HCT116 (cell line): ENCODE measurements around the gene TUB. TPM values are rescaled to one million over a fixed set of nuclear protein-coding genes. Genes with fewer than 3 reads are reported as not detected.

Source experiments
- ATAC-seq: fragments of 200-7000 bp; cut with Tn5 transposase; 2 replicates; pipeline ENCODE4 v1.9.1; 2020; ENCODE audit warnings: mild to moderate bottlenecking, moderate library complexity
- BruUV-seq: library from RNA; stranded (reverse); fragments of 400-500 nt; replicated peaks from 2 replicates; lab custom pipeline; 2021; lab: Mats Ljungman, UMichigan
- CTCF ChIA-PET: fragments of 300-600 bp; sonication (Branson Sonifier 250); formaldehyde crosslinking; loops from one replicate; lab custom pipeline; 2021; ENCODE audit warnings: antibody characterized with exemption; lab: Charles Lee
- POLR2A ChIA-PET: fragments of 300-600, 350-600 bp; sonication (Branson Sonifier 250); formaldehyde crosslinking; loops from one replicate; lab custom pipeline; 2021; ENCODE audit warnings: antibody characterized with exemption; lab: Charles Lee
- RAD21 ChIA-PET, 2 experiments: fragments of 300-600 bp; sonication (Branson Sonifier 250); formaldehyde crosslinking; loops; one replicate each; lab custom pipeline; 2023; ENCODE audit warnings: low total read pairs in 2 of 2; ENCODE audit not compliant: uncharacterized antibody in 2 of 2, unreplicated experiment in 2 of 2, low non-redundant PET in 1 of 2; lab: Charles Lee
- DNase-seq: peaks from one replicate; pipeline ENCODE4 v3.0.0-alpha.2; 2010; ENCODE audit warnings: low read depth, low spot score
- H2AFZ ChIP-seq: fragments of 200-600 bp; shearing (Covaris generic), sonication (generic); 2 replicates; pipeline ENCODE4 v1.6.1; 2017; ENCODE audit warnings: low read depth, mixed run types, mixed read lengths, antibody characterized with exemption, low read length; ENCODE audit not compliant: poor library complexity, severe bottlenecking
- H3K27ac ChIP-seq: 2 replicates; pipeline ENCODE4 v1.5.1; 2012; ENCODE audit warnings: low read depth, low read length
- H3K27me3 ChIP-seq: fragments of 200-600 bp; sonication (generic); 2 replicates; pipeline ENCODE4 v1.6.1; 2016; ENCODE audit warnings: mixed run types, low read length, mixed read lengths; ENCODE audit not compliant: insufficient read depth
- H3K36me3 ChIP-seq, 2 experiments: fragments of 200-500 bp in 1 of 2; fragments of 200-600 bp in 1 of 2; sonication (Bioruptor generic) in 1 of 2; sonication (generic) in 1 of 2; 2 replicates each; pipeline versions ENCODE4 v1.5.1 to v1.6.1; 2014 to 2016; ENCODE audit warnings: low read length in 2 of 2, inconsistent platforms in 1 of 2, mixed read lengths in 1 of 2, mixed run types in 1 of 2; ENCODE audit not compliant: insufficient read depth in 2 of 2, control insufficient read depth in 1 of 2
- H3K4me1 ChIP-seq, 2 experiments: fragments of 200-600 bp in 1 of 2; sonication (generic) in 1 of 2; 2 replicates each; pipeline versions ENCODE4 v1.5.1 to v1.6.1; 2012 to 2017; ENCODE audit warnings: low read length in 2 of 2, inconsistent platforms in 1 of 2, mild to moderate bottlenecking in 1 of 2, mixed read lengths in 1 of 2, mixed run types in 1 of 2, moderate library complexity in 1 of 2; ENCODE audit not compliant: insufficient read depth in 2 of 2, control insufficient read depth in 1 of 2
- H3K4me2 ChIP-seq: fragments of 200-600 bp; sonication (generic); 2 replicates; pipeline ENCODE4 v1.6.1; 2017; ENCODE audit warnings: mixed run types, low read length, mixed read lengths
- H3K4me3 ChIP-seq, 2 experiments: fragments of 200-600 bp in 1 of 2; sonication (generic) in 1 of 2; replicated peaks in 1 of 2; 2 replicates each; pipeline ENCODE4 v1.5.1; 2011 to 2016; ENCODE audit warnings: low read length in 2 of 2, control low read depth in 1 of 2, low read depth in 1 of 2, mild to moderate bottlenecking in 1 of 2, mixed read lengths in 1 of 2, mixed run types in 1 of 2
- H3K79me2 ChIP-seq: fragments of 200-600 bp; sonication (generic); 2 replicates; pipeline ENCODE4 v1.6.1; 2017; ENCODE audit warnings: mild to moderate bottlenecking, mixed run types, low read length, moderate library complexity, mixed read lengths; ENCODE audit not compliant: insufficient read depth
- H3K9ac ChIP-seq: fragments of 200-600 bp; sonication (generic); 2 replicates; pipeline ENCODE4 v1.6.1; 2016; ENCODE audit warnings: low read length, mixed read lengths
- H3K9me2 ChIP-seq: fragments of 200-600 bp; sonication (generic), shearing (Covaris generic); 2 replicates; pipeline ENCODE4 v1.6.1; 2017; ENCODE audit warnings: mixed run types, mild to moderate bottlenecking, moderate library complexity; ENCODE audit not compliant: insufficient read depth
- H3K9me3 ChIP-seq, 2 experiments: fragments of 200-500 bp in 1 of 2; fragments of 200-600 bp in 1 of 2; sonication (Bioruptor generic) in 1 of 2; sonication (generic) in 1 of 2; 2 replicates each; pipeline ENCODE4 v1.6.1; 2014 to 2017; ENCODE audit warnings: low read length in 2 of 2, mixed read lengths in 2 of 2, inconsistent platforms in 1 of 2, low read depth in 1 of 2, mild to moderate bottlenecking in 1 of 2, mixed run types in 1 of 2, moderate library complexity in 1 of 2; ENCODE audit not compliant: control insufficient read depth in 1 of 2, insufficient read depth in 1 of 2
- H4K20me1 ChIP-seq: fragments of 200-600 bp; sonication (generic), shearing (Covaris generic); 2 replicates; pipeline ENCODE4 v1.6.1; 2017; ENCODE audit warnings: mixed run types, mild to moderate bottlenecking, moderate library complexity; ENCODE audit not compliant: insufficient read depth
- ELF1 ChIP-seq: IDR thresholded peaks from 2 replicates; pipeline ENCODE4 v1.6.1; 2012; ENCODE audit warnings: low read depth, borderline replicate concordance
- POLR2AphosphoS5 ChIP-seq: IDR thresholded peaks from 2 replicates; pipeline ENCODE4 v1.6.1; 2011; ENCODE audit warnings: mild to moderate bottlenecking, low read depth, low read length, moderate library complexity
- RAD21 ChIP-seq: IDR thresholded peaks from 2 replicates; pipeline ENCODE4 v1.6.1; 2012; ENCODE audit warnings: low read depth, mild to moderate bottlenecking
- ZFX ChIP-seq: fragments of 450-650 bp; IDR thresholded peaks from 2 replicates; pipeline ENCODE4 v1.6.1; 2017
- ZNF274 ChIP-seq: fragments of 200-500 bp; sonication (Bioruptor generic); IDR thresholded peaks from 2 replicates; pipeline ENCODE4 v1.6.1; 2014; ENCODE audit warnings: mild to moderate bottlenecking, low read depth, low read length, inconsistent platforms
- intact Hi-C: fragments of 100-400 bp; cut with micrococcal nuclease; formaldehyde crosslinking; loops from 2 replicates; pipeline ENCODE4 v1.10.0; 2022
- total RNA-seq: library from RNA; stranded (reverse); gene quantifications from one replicate; pipeline ENCODE4 v1.2.1, GENCODE V29; 2021; ENCODE audit not compliant: unreplicated experiment
- TF ChIP-seq, protein P1 (sequence below): IDR thresholded peaks from 2 replicates; pipeline ENCODE4 v1.6.1; 2012
- TF ChIP-seq, protein P2 (sequence below), 3 experiments: fragments of 200-600 bp in 1 of 3; sonication (generic) in 1 of 3; IDR thresholded peaks in 2 of 3; conservative IDR thresholded peaks in 1 of 3; 2 replicates each; pipeline ENCODE4 v1.5.1; 2012 to 2017; ENCODE audit warnings: low read depth in 2 of 3, low read length in 2 of 3, antibody characterized with exemption in 1 of 3, borderline replicate concordance in 1 of 3, control low read depth in 1 of 3, mild to moderate bottlenecking in 1 of 3, mixed read lengths in 1 of 3, mixed run types in 1 of 3, moderate library complexity in 1 of 3; ENCODE audit not compliant: insufficient read depth in 1 of 3

Gene TUB
- total RNA-seq, 1 experiment from 2014 or later: 0.02 TPM

DNA sequence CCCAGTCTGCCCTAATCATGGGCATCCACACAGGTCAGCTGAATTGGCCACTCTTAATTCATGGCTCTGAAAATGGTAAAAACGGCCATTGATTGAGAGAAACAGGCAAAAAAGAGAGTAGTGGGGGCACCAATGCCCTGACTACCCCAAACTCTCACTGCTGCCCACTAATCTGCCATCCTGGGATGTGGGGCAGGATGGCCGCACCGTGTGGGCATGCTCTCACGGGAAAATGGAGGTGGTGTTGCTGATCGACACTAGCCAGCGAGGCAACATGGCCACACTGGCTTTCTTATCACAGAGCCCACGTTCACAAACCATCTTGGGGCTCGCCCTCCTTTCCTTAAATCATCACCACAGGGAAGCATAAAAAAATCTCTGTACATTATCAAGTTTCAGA, 11.2 kb upstream of the TUB start (continued):
- TF ChIP-seq ZNF274: no peak
- TF ChIP-seq, protein P1, sequence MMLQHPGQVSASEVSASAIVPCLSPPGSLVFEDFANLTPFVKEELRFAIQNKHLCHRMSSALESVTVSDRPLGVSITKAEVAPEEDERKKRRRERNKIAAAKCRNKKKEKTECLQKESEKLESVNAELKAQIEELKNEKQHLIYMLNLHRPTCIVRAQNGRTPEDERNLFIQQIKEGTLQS: no peak
- no peak for TF ChIP-seq RAD21
- TF ChIP-seq ZFX: no peak
- TF ChIP-seq POLR2AphosphoS5: no peak
- TF ChIP-seq, all 23 proteins: peak for 0

DNA sequence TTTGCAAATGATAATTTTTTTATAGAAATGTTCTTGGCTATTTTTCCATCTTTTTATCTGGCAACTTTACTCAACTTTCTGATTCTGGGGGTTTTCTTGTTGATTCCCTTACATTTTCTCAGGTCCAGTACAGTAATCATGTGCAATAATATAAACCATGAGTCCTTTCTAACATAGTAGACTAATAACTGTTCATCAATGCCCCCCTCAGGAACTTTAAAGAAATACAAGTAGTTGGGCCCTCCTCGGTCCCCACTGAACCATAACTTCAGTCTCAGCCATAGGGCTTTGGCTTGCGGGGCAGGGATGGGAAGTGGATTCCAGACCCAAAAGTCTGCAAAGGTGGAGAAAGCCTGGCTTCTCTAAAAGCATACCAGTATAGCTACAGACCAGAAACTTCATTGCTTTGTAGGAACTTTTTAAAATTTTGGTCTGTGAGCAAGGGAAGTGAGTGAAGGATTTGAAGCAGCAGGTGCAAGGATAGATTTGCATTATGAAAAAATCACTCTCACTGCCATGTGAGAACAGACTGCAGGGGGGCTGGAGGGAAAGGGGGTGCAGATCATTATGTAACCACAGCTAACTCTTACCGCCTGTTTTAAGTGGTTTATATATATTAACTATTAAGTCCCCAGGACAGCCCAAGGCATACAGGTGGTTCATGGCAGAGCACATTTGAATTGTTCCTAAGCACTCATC, 10.4 kb upstream of the TUB start:
- ATAC-seq (peak; percentile 82), DNase-seq (peak; percentile 21)
- no TSS peak for BruUV-seq
- Histone ChIP-seq H2AFZ (no peak overlapping the region), H3K9ac (no peak overlapping the region), H4K20me1 (no peaks in the 10 kb centered on the region), H3K36me3 (no peaks in the 10 kb centered on the region), H3K9me3 (no peaks in the 10 kb centered on the region), H3K9me2 (no peaks in the 10 kb centered on the region), H3K79me2 (no peaks in the 10 kb centered on the region), H3K4me2 (no peak overlapping the region), H3K4me1 (peaks cover 14 to 15% of the 10 kb centered on the region in 2 experiments), H3K27ac (no peak overlapping the region)
- POLR2A ChIA-PET: no interaction called here
- CTCF ChIA-PET: no interaction called here
- RAD21 ChIA-PET: no interaction called here
- intact Hi-C loops: loop anchor here (1.0 kb wide), 2 partner anchors 37 to 64 kb away; no protein-coding TSS in a partner anchor
- no peak for TF ChIP-seq ELF1
- TF ChIP-seq, protein P2, sequence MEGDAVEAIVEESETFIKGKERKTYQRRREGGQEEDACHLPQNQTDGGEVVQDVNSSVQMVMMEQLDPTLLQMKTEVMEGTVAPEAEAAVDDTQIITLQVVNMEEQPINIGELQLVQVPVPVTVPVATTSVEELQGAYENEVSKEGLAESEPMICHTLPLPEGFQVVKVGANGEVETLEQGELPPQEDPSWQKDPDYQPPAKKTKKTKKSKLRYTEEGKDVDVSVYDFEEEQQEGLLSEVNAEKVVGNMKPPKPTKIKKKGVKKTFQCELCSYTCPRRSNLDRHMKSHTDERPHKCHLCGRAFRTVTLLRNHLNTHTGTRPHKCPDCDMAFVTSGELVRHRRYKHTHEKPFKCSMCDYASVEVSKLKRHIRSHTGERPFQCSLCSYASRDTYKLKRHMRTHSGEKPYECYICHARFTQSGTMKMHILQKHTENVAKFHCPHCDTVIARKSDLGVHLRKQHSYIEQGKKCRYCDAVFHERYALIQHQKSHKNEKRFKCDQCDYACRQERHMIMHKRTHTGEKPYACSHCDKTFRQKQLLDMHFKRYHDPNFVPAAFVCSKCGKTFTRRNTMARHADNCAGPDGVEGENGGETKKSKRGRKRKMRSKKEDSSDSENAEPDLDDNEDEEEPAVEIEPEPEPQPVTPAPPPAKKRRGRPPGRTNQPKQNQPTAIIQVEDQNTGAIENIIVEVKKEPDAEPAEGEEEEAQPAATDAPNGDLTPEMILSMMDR (IDR thresholded peaks at IDR 0.05 in 2 of 3, conservative IDR thresholded peaks at IDR 0.05 in 1 of 3; ENCODE audit: borderline replicate concordance in 1 of 3, insufficient read depth in 1 of 3, low read depth in 2 of 3, low read length in 2 of 3): peak; percentile 35 to 50 (median 41); a peak in 5 of 6 replicates
- TF ChIP-seq RAD21: peak; percentile 56
- TF ChIP-seq, all 23 proteins: peak for 2
- Histone ChIP-seq H3K27me3 (0 out of 2 replicates have a peak, but pooled peaks cover 3% of the 10 kb centered on the region), H3K4me3 (no peak overlapping the region)
